OCI-LY1 (cell line): ENCODE measurements around the gene OR4D2.

Experiments
- EZH2 ChIP-seq: fragments of 200-600 bp; sonication (generic), shearing (Covaris generic); IDR thresholded peaks from 2 replicates; pipeline ENCODE4 v1.8.0; 2017; ENCODE audit warnings: borderline replicate concordance, mixed run types, mild to moderate bottlenecking, antibody characterized with exemption, low read length, moderate library complexity, mixed read lengths
- TF ChIP-seq, protein P1 (sequence below): fragments of 200-600 bp; sonication (generic), shearing (Covaris generic); IDR thresholded peaks from 2 replicates; pipeline ENCODE4 v1.5.1; 2017; ENCODE audit warnings: mild to moderate bottlenecking, antibody characterized with exemption, low read length, moderate library complexity, mixed read lengths

GRCh38 chr17:58202859-58203258 is 36.1 kb downstream of the OR4D2 start:
- TF ChIP-seq, protein P1, sequence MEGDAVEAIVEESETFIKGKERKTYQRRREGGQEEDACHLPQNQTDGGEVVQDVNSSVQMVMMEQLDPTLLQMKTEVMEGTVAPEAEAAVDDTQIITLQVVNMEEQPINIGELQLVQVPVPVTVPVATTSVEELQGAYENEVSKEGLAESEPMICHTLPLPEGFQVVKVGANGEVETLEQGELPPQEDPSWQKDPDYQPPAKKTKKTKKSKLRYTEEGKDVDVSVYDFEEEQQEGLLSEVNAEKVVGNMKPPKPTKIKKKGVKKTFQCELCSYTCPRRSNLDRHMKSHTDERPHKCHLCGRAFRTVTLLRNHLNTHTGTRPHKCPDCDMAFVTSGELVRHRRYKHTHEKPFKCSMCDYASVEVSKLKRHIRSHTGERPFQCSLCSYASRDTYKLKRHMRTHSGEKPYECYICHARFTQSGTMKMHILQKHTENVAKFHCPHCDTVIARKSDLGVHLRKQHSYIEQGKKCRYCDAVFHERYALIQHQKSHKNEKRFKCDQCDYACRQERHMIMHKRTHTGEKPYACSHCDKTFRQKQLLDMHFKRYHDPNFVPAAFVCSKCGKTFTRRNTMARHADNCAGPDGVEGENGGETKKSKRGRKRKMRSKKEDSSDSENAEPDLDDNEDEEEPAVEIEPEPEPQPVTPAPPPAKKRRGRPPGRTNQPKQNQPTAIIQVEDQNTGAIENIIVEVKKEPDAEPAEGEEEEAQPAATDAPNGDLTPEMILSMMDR, result no peak
- TF ChIP-seq EZH2, result no peak
